ENCODE measurements around the gene KPNA3. TPM values are rescaled to one million over a fixed set of nuclear protein-coding genes. Genes with fewer than 3 reads are reported as not detected.

KPNA3 gene
- total RNA-seq, 1 donor from 2014 or later: 60.2 TPM

Other genes with a start within 250 kb of the KPNA3 start
- gene RCBTB1, start 207.1 kb downstream of the KPNA3 start, total RNA-seq: 11.3 TPM
- gene ARL11, start 164.2 kb downstream of the KPNA3 start, total RNA-seq: 0.25 TPM
- 45.7 TPM for gene EBPL, start 101.2 kb downstream of the KPNA3 start, total RNA-seq
- gene SPRYD7, start 143.7 kb upstream of the KPNA3 start, total RNA-seq: 10.3 TPM
- gene TRIM13, start 204.4 kb upstream of the KPNA3 start, total RNA-seq: 84.1 TPM
- 11.8 TPM for gene KCNRG, start 222.8 kb upstream of the KPNA3 start, total RNA-seq

Data from temporal lobe (tissue), 1 donor.